Central memory CD4-positive, alpha-beta T cell (primary cell): Measurements from ENCODE around the gene KCNE5.
"Not testable (repeated sequence)": the region's sequence is repeated elsewhere in the genome, so short reads cannot be mapped to it uniquely, and the experiment has no call there.

Experiments used
- DNase-seq: peaks from one replicate; pipeline ENCODE4 v3.0.0; 2022
- total RNA-seq, 3 experiments: gene quantifications; one replicate each; lab custom pipeline; 2026; lab: John Stamatoyannopoulos, UW

The KCNE5 gene, protein sequence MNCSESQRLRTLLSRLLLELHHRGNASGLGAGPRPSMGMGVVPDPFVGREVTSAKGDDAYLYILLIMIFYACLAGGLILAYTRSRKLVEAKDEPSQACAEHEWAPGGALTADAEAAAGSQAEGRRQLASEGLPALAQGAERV
- total RNA-seq: 0 to 0.32 (median 0.16) reads per million in 3 experiments

GRCh38 chrX:109624641-109625616 lies at the start of gene KCNE5:
TSS of gene KCNE5 (minus strand) at chrX:109625172. CDS start at chrX:109625020, 152 bp downstream.
- no peak for DNase-seq

DNA sequence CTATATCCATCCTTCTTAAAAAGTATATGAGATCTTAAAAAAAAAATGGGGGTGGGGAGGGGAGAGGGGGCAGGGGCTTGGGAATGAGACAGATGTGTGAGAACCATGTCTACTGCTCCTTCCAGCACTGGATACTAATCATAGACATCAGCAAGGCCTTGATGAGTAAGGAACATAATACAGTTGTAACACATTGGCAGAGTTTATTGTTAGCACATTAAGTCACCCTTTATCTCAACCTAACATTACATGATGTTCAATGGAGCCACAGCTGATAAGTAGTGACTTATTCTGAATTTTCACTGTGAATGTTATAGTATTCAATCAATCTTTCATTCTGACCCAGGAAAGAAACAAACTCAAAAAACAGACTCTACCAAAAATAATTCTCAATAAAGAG lies 47.3 kb upstream of the KCNE5 start:
- no peak for DNase-seq

GRCh38 chrX:109671170-109671569 lies 46.2 kb upstream of the KCNE5 start:
- DNase-seq: not testable (repeated sequence)

DNA sequence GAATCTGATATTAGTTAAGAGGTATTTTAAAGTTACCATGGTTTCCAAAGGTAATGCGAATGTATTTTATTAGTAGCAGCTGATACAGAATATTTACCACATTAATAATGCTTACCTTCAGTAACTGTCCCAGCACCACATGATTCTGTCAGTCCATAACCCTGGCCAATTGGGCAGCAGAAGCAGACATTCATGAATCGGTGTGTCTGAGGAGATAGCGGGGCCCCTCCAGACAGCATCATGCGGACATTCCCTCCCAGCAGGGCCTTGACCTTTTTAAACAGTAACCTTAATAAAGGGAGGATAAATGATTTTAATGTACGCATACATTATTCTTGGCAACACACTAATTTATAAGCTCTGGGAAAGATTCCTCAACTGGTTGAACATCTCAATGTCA lies 43.0 kb upstream of the KCNE5 start:
- no peak for DNase-seq

DNA sequence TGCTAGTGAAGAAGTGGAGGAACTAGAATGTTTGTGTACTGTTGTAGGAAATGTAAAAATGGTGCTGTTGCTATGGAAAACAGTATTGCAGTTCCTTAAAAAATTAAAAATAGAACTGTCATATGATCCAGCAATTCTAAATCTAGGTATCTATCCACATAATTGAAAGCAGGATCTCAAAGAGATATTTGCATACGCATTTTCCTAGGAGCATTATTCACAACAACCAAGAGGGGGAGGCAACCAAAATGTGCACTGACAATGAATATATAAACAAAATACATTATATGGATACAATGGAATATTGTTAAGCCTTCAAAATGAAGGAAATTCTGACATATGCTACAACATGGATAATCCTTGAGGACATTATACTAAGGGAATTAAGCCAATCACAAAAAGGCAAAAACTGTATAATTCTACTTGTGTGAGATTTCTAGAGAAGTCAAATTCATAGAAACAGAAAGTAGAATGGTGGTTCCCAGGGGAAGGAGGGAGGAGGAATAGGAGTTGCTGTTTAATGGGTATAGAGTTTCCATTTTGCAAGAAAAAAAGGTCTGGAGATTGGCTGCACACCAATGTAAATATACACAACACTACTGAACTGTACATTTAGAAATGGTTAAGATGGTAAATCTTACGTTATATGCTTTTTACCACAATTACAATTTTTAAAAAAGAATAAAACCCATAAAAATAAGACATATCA lies 35.6 kb upstream of the KCNE5 start:
- no peak for DNase-seq

GRCh38 chrX:109658391-109658790 lies 33.4 kb upstream of the KCNE5 start:
- no peak for DNase-seq

DNA sequence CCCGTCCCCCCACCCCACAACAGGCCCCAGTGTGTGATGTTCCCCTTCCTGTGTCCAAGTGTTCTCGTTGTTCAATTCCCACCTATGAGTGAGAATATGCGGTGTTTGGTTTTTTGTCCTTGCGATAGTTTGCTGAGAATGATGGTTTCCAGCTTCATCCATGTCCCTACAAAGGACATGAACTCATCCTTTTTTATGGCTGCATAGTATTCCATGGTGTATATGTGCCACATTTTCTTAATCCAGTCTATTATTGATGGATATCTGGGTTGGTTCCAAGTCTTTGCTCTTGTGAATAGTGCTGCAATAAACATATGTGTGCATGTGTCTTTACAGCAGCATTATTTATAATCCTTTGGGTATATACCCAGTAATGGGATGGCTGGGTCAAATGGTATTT lies 32.4 kb upstream of the KCNE5 start:
- not testable (repeated sequence) for DNase-seq

GRCh38 chrX:109656774-109657173 lies 31.8 kb upstream of the KCNE5 start:
- DNase-seq: no peak

- DNase-seq: no peak
These were observed 30.7 kb upstream of the KCNE5 start for GRCh38 chrX:109655502-109656201.

DNA sequence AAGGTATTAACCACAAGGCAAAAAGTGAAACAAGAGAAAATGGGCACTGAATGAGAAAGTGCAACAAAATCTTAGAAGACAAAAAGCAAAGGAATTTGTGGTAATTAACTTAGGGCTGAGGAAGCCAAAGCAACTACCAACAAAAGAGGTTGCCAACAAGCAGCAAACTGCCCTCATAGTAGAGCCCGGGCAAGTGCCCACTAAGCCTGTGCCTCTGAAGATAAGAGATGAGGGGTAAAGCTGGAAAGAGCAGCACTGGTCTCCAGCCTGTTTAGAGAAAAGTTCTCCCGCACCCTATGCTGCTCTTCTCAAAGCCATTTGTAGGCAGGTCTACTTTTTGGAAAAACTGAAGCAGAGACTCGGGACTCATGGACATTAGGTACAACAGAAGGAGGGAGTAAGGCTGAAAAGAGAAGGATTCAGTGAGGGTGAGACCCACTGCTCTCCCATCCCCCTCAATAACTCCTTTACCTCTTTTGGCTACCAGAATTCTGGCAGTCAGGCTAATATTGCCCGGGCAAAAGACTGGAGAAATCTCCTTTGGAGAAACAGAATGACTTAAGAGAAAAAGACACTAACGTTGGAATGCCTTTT lies 29.6 kb upstream of the KCNE5 start:
- no peak for DNase-seq

- DNase-seq: not testable (repeated sequence)
These were observed 19.7 kb upstream of the KCNE5 start for GRCh38 chrX:109644671-109645070.

- DNase-seq: no peak
These were observed 18.7 kb upstream of the KCNE5 start for GRCh38 chrX:109643687-109644086.

GRCh38 chrX:109638158-109638557 lies 13.2 kb upstream of the KCNE5 start:
- no peak for DNase-seq

- not testable (repeated sequence) for DNase-seq
These were observed 12.5 kb upstream of the KCNE5 start for GRCh38 chrX:109637477-109637876.

DNA sequence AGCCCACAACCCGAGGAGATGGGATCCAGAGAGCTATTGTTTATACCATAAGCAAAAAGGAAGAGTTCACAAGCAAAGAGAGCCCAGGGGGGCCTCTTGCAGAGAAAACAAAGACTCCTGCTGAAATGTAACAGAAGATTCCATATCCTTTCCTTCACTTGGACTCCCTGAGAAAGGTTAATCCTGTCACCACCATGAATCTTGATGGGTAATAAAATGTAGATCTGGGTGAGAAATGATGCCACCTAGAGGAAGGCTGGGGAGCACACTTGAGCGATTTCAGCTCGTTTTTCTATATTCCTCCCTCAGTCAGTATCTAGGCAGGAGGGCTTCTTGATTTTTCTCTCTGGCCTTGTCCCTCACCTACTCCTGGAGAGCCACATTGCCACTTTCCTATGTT lies 10.2 kb upstream of the KCNE5 start:
- no peak for DNase-seq

DNA sequence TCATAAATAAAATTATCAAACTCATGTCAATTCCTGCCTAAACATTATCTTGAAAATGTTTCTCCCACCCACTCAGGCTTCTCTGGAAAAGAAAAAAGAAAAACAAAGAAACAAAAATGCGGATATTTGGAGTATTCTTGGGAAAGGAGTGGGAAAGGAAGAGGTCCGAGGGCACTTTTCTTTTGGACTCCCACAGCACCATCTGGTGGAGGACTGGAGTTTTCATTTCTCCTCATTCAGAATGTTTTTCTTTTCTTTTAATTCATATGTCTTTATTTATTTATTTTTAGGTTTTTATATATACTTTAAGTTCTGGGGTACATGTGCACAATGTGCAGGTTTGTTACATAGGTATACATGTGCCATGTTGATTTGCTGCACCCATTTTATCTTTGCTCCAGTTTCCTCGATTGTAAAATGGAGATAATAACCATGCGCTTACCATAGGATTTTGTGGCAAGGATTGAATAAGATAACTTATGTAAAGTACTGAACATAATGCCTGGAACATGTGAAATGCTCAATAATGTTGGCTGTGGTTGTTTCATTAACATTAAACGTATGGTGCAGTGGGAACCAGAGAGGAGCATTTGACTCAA lies 8.0 kb upstream of the KCNE5 start:
- DNase-seq: no peak

GRCh38 chrX:109629310-109629709 lies 4.3 kb upstream of the KCNE5 start:
- no peak for DNase-seq

GRCh38 chrX:109626637-109627036 lies 1.7 kb upstream of the KCNE5 start:
- DNase-seq: no peak

DNA sequence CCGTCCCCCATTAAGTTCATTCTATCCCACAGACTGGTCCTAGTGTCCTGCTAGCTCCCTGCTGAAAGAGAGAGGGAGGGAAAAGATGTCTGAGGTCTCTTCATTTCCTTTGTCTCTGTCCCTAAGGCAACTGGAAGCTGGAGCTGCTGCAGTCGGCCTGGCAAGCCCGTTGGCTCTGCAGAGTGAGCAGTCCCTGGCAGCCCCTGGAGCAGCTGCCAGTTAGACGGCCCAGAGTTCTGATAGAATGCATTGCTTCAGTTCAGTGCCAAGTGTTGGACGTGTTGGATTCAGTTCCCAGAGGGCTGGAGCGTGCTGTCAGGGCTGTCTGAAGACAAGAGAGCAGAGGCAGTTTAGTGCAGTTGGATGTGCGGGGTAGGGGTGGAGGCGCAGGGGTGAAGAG lies 975 bp downstream of the KCNE5 start:
- DNase-seq: no peak

DNA sequence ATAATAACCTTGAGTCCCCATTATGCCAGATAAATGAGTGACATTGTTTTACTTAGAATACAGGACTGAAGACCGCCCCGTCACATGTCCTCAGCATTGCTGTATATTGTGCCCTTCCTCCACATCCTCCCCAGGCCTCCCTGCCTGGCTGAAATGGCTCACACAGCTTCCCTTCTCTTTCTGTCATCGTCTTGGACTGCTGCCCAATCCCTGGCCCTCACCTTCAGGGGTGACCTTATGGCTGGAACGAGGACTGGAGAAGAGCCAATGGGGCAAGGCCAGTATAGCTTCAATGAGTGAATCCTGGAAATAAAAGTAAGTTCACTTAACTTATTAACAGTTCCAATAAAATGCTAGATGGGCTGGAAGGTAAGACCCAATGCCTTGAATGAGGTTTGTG lies 2.7 kb downstream of the KCNE5 start:
- DNase-seq: no peak

- DNase-seq: no peak
These were observed 5.2 kb downstream of the KCNE5 start for GRCh38 chrX:109619771-109620170.

DNA sequence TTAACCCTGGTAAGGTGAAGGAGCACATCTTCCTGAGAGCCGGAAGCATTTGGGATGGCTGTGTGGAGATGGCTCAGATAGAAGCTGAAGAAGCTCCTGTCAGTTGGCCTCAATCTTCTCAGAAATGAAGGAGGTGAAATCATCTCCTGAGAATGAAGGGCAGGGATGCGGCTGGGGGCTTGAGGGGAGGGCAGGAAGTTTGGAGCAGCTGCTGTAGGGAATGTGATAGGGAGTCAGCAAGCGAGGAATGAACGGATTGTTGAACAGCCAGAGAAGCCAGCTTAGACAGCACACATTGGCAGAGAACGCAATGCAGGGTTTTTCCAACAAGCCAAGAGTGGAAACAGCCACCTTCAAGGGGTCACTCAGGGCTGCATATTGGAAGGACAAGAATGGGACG lies 10.0 kb downstream of the KCNE5 start:
- no peak for DNase-seq
